Tibial nerve (tissue), 4 donors: ENCODE results near the gene STARD10. TPM values are rescaled to one million over a fixed set of nuclear protein-coding genes. Genes with fewer than 3 reads are reported as not detected.

ENCODE experiments used
- DNase-seq, 2 donors: peaks; one replicate each; pipeline ENCODE4 v3.0.0-alpha.2; 2019; ENCODE audit warnings: low spot score in 2 of 2
- H3K27ac ChIP-seq, 4 donors: fragments of 200-600 bp; sonication (generic) in 3 of 4; one replicate each; pipeline ENCODE4 v1.5.1; 2017 to 2019; ENCODE audit warnings: mild to moderate bottlenecking in 1 of 4
- H3K27me3 ChIP-seq, 2 donors: fragments of 200-600 bp; sonication (generic) in 1 of 2; one replicate each; pipeline versions ENCODE4 v1.5.1 to v1.6.0; 2017 to 2019
- H3K36me3 ChIP-seq, 3 donors: fragments of 200-600 bp; sonication (generic); one replicate each; pipeline ENCODE4 v1.5.1; 2018 to 2019
- H3K4me1 ChIP-seq, 4 donors: fragments of 200-600 bp; sonication (generic) in 3 of 4; one replicate each; pipeline ENCODE4 v1.5.1; 2017 to 2019
- H3K4me3 ChIP-seq, 4 donors: fragments of 200-600 bp; sonication (generic) in 3 of 4; one replicate each; pipeline ENCODE4 v1.5.1; 2017 to 2019; ENCODE audit warnings: mild to moderate bottlenecking in 1 of 4, moderate library complexity in 1 of 4
- H3K9me3 ChIP-seq, 4 donors: fragments of 200-600 bp; sonication (generic) in 3 of 4; one replicate each; pipeline ENCODE4 v1.5.1; 2017 to 2019
- CTCF ChIP-seq, 5 experiments: fragments of 200-600 bp in 3 of 5; fragments of 450-650 bp in 2 of 5; sonication (generic) in 3 of 5; IDR thresholded peaks; one replicate each; pipeline ENCODE4 v1.5.1; 2016 to 2019; ENCODE audit warnings: antibody characterized with exemption in 5 of 5, mild to moderate bottlenecking in 3 of 5, moderate library complexity in 2 of 5
- EP300 ChIP-seq, 2 donors: sonication (generic); formaldehyde crosslinking; IDR thresholded peaks; one replicate each; pipeline ENCODE4 v1.6.1; 2017; ENCODE audit warnings: antibody characterized with exemption in 2 of 2, mild to moderate bottlenecking in 1 of 2
- POLR2A ChIP-seq, 2 donors: fragments of 450-650 bp; IDR thresholded peaks; one replicate each; pipeline ENCODE4 v1.6.1; 2017; ENCODE audit warnings: antibody characterized with exemption in 2 of 2, mild to moderate bottlenecking in 2 of 2, moderate library complexity in 2 of 2
- WGBS, 2 donors: methylation state at CpG; one replicate each; pipeline ENCODE4 v1.1.5; 2018; 5-methylcytosine and 5-hydroxymethylcytosine counted together
- total RNA-seq, 4 donors: library from RNA; depleted of rRNA; stranded (reverse); fragments of >200 nt; gene quantifications; one replicate each; pipeline ENCODE4 v1.1.0, GENCODE V29; 2016

The STARD10 gene
- total RNA-seq, 4 donors from 2014 or later: 19.4 to 31.5 (median 23.7) TPM

GRCh38 chr11:72776844-72777754, 16.7 kb downstream of the STARD10 start:
- no peak for TF ChIP-seq EP300 (IDR thresholded peaks at IDR 0.05)
- no peaks in the 10 kb centered on the region for H3K27me3 ChIP-seq
- H3K27ac ChIP-seq: peak overlapping the region in 1 of 4 donors; percentile 17
- 64 to 81% methylated on average over 4 of the region's 7 CpGs for WGBS, 2 donors
- peaks cover 0 to 62% (median 29%) of the 10 kb centered on the region in 4 donors for H3K4me1 ChIP-seq
- DNase-seq: no peak
- no peak overlapping the region for H3K4me3 ChIP-seq
- no peaks in the 10 kb centered on the region for H3K36me3 ChIP-seq
- no peaks in the 10 kb centered on the region for H3K9me3 ChIP-seq

- no peak for DNase-seq
- Histone ChIP-seq H3K36me3 (peaks cover 0 to under 1% (median 0%) of the 10 kb centered on the region in 3 donors), H3K27ac (no peak overlapping the region), H3K4me3 (no peak overlapping the region), H3K9me3 (no peaks in the 10 kb centered on the region), H3K4me1 (peaks cover 0 to 57% (median 26%) of the 10 kb centered on the region in 4 donors), H3K27me3 (no peaks in the 10 kb centered on the region)
- 86 to 92% methylated on average over 5 to 9 of the region's 9 CpGs for WGBS, 2 donors
- no peak for TF ChIP-seq CTCF (IDR thresholded peaks at IDR 0.05)
- TF ChIP-seq EP300 (IDR thresholded peaks at IDR 0.05): no peak
- no peak for TF ChIP-seq POLR2A (IDR thresholded peaks at IDR 0.05)
Measured at GRCh38 chr11:72776117-72776843, 17.6 kb downstream of the STARD10 start.

- peaks cover 0 to 50% (median 19%) of the 10 kb centered on the region in 4 donors for H3K4me1 ChIP-seq
Measured at GRCh38 chr11:72775288-72776110, 18.3 kb downstream of the STARD10 start.

GRCh38 chr11:72774499-72774898, 19.3 kb downstream of the STARD10 start:
- 65 to 78% methylated on average over 6 of the region's 6 CpGs for WGBS, 2 donors
- peaks cover 0 to 40% (median 11%) of the 10 kb centered on the region in 4 donors for H3K4me1 ChIP-seq

More at GRCh38 chr11:72775288-72776110, 18.3 kb downstream of the STARD10 start:
- Histone ChIP-seq H3K27ac (no peak overlapping the region), H3K36me3 (peaks cover 0 to 3% (median 0%) of the 10 kb centered on the region in 3 donors), H3K9me3 (no peaks in the 10 kb centered on the region), H3K4me3 (no peak overlapping the region), H3K27me3 (no peaks in the 10 kb centered on the region)
- WGBS, 2 donors: 86 to 87% methylated on average over 6 to 7 of the region's 7 CpGs
- DNase-seq: no peak
- TF ChIP-seq CTCF (IDR thresholded peaks at IDR 0.05): no peak
- no peak for TF ChIP-seq EP300 (IDR thresholded peaks at IDR 0.05)
- TF ChIP-seq POLR2A (IDR thresholded peaks at IDR 0.05): no peak

More at GRCh38 chr11:72774499-72774898, 19.3 kb downstream of the STARD10 start:
- H3K4me3 ChIP-seq: no peak overlapping the region
- H3K27me3 ChIP-seq: no peaks in the 10 kb centered on the region
- H3K27ac ChIP-seq: no peak overlapping the region
- no peak for DNase-seq
- H3K9me3 ChIP-seq: no peaks in the 10 kb centered on the region
- peaks cover 0 to 3% (median 0%) of the 10 kb centered on the region in 3 donors for H3K36me3 ChIP-seq
- TF ChIP-seq POLR2A (IDR thresholded peaks at IDR 0.05) (no peak), EP300 (IDR thresholded peaks at IDR 0.05) (no peak), CTCF (IDR thresholded peaks at IDR 0.05) (no peak)
